Measurements from ENCODE around the gene EMX1. TPM values are rescaled to one million over a fixed set of nuclear protein-coding genes. Genes with fewer than 3 reads are reported as not detected.

EMX1 gene
- total RNA-seq, 4 donors from 2014 or later = 0.38 to 4.0 TPM; not detected in 2

DNA sequence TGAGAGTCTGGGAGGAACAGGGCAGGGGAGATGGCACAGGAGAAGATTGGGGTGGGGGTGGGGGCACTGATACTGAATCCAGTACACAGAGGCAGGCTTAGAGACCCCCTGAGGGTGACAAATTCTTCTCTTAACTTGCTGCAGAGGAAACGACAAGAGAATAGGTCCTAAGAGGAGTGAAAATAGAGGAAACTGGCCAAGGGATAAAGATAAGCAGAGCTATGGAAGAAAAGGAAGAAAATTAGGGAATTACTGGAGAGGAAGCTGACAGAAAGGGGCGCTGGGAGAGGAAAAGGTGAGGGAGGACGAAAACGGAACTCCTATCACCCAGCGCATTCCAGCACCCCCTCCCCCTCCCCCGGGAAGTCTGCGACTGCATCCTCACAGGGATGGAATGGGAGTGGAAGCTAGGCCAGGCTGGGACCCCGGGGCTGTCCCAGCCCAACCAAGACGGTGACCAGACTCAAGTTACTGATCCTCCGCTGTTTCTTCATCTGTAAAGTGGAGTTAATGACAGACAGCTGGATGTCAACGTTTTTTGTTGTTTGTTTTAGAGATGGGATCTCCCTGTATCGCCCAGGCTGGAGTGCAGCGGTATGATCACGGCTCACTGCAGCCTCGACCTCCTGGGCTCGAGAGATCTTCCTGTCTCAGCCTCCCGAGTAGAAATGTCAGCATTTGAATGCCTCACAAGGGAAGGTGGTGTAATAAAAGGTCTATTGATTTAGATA is 2.6 kb upstream of the EMX1 start:
- ATAC-seq (ENCODE audit: low FRiP score) = no peak
- DNase-seq (ENCODE audit: low spot score) = no peak
- TF ChIP-seq, protein P1, sequence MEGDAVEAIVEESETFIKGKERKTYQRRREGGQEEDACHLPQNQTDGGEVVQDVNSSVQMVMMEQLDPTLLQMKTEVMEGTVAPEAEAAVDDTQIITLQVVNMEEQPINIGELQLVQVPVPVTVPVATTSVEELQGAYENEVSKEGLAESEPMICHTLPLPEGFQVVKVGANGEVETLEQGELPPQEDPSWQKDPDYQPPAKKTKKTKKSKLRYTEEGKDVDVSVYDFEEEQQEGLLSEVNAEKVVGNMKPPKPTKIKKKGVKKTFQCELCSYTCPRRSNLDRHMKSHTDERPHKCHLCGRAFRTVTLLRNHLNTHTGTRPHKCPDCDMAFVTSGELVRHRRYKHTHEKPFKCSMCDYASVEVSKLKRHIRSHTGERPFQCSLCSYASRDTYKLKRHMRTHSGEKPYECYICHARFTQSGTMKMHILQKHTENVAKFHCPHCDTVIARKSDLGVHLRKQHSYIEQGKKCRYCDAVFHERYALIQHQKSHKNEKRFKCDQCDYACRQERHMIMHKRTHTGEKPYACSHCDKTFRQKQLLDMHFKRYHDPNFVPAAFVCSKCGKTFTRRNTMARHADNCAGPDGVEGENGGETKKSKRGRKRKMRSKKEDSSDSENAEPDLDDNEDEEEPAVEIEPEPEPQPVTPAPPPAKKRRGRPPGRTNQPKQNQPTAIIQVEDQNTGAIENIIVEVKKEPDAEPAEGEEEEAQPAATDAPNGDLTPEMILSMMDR (IDR thresholded peaks at IDR 0.05) = no peak

DNA sequence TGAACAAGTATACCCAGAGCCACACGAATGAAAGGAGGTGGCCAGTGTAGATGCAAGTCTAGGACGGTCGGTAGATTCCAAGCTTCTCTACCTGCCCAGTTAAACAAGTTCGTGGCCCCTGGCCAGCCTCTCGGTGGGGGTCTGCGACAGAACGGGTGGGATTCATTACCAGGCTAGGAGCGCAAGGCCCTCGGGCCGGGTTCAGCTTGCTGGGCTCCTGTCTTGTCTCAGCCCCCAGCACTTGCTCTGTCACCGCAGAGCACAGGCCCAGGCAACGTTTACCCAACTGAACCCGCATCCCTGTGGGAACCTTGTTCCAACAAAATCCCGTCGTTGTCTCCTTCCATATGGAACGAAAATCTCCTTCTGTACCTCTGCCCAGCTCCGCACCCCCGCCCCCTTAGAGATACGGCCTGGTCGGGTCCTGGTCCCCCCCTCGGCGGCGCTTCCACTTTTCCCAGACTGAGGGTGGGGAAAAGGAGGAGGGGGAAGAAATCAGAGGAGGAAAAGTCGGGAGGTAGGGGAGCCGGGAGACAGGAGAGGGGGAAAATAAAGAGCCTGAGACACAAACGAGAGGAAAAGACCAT is 1.9 kb upstream of the EMX1 start:
- DNase-seq (ENCODE audit: low spot score) = no peak
- ATAC-seq (ENCODE audit: low FRiP score) = no peak
- TF ChIP-seq, protein P1 (IDR thresholded peaks at IDR 0.05) = no peak

DNA sequence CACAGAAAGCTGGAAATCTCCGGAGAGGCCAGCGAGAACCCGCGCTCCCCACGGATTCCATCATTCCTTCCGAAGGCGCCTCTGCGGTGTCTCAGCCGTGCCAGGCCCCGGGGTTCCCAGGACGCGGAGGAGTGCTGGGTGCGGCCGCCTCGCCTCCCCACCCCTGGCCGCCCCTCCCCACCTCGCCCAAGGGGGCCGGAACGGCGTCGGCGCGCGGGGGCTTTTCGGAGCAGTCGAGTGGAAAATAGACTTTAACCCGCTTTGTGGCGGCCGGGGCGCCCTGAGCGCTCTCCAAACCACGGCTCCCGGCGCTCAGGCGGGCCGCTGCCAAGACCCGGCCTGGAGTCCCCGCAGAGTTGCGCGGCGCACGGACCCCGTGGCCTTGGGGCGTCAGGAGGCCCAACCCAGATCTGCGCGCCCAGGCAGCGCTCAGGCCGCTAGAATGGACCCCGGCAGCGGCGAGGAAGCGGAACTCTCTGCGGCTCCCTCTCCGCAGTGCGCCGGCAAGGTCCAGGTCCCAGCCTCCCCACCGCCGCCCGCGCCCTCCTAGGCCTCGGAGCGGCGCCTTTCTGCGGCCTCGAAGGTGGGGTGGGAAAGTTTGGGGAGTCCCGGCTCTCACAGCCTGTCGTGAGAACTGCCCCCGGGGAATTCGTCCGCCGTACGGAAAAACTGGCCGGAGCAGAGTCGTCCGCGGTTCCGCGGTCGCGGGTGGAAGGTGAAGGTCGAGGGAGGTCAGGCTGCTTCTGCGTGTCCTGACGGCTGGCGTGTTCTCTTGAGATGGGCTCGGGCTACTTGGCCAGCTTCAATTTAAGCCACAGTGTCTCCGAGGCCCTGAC is 1.2 kb upstream of the EMX1 start:
- TF ChIP-seq, protein P1 (IDR thresholded peaks at IDR 0.05) = no peak
- DNase-seq (ENCODE audit: low spot score) (no peak), ATAC-seq (ENCODE audit: low FRiP score) (peak; percentile 44)

DNA sequence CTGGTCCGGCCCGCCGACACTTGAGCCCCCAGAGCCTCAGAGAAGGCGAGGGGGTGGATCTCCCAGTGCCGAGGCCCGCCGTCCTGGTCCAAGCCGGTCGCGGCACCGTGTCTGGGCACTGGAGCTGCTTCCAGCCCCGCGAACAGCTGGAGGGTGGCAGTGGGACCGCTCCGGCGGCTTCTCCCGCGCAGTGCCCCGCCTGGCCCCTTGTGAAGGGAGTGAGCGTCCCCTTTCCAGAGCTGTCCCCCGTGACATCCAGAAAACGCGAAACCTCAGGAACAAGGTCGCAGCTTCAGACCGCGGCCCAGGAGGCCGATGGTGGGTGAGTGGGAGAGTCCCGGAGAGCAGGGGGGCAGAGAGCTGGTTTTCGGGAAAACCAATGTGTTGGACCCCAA is 579 bp upstream of the EMX1 start:
- TF ChIP-seq, protein P1 (IDR thresholded peaks at IDR 0.05) = no peak
- ATAC-seq (ENCODE audit: low FRiP score) (no peak), DNase-seq (ENCODE audit: low spot score) (no peak)

DNA sequence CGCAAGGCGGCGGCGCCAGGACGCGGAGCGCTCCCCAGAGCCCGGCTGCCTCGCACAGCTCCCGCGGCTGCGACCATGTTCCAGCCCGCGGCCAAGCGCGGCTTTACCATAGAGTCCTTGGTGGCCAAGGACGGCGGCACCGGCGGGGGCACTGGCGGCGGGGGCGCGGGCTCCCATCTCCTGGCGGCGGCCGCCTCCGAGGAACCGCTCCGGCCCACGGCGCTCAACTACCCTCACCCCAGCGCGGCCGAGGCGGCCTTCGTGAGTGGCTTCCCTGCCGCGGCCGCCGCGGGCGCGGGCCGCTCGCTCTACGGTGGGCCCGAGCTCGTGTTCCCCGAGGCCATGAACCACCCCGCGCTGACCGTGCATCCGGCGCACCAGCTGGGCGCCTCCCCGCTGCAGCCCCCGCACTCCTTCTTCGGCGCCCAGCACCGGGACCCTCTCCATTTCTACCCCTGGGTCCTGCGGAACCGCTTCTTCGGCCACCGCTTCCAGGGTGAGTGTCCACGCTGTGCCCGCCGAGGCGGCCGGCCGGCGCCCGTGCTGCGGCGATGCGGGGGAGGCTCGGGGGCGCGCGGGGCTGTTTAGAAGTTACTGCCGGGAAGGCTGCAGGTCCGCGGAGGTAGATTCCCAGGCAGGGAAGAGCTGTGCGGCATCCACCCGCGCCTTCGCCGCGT is 696 bp downstream of the EMX1 start:
- TF ChIP-seq, protein P1 (IDR thresholded peaks at IDR 0.05) = no peak
- ATAC-seq (ENCODE audit: low FRiP score) = no peak
- no peak for DNase-seq (ENCODE audit: low spot score)

DNA sequence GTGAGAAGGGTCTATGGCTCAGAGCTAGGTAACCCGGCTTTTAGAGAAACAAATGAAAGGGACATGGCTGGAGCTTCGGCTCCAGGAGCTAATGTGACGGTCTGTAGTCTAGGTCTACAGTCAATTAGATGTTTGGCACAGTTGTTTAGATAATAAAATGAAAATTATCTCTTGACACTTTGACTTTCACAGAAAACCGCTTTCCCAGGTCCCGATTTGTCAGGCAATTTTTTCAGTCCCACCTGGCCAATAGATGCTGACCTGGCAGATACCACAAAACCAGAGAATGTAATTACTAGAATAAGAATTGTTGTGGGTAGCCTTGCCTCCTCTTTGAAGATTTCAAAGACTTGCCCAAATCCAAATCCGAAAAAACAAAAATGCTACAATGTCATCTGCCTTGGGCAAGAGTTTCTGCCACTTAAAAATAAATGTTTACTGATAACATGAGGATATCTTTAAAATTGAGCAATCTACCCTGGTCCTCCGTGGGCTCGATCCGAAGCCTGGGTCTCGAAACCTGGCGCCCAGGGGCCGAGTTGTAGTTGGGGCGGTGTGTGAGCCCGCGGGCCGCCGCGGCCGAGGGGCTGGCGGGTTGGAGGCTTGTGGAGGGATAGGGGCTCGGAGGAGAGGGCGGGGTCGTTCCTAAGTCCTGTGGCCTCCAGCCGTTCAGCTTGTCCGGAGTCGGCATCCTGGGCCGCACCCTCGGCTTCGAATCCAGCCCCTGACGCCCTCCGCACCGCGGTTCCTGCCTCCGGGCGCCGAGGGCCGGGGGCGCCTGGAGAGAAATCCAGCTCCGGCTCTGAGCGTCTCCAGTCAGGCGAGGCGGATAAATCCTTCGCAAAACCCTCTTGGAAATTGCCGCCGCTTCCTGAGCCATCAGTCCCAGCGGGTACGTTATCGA is 2.3 kb downstream of the EMX1 start:
- ATAC-seq (ENCODE audit: low FRiP score) (no peak), DNase-seq (ENCODE audit: low spot score) (no peak)
- TF ChIP-seq, protein P1 (IDR thresholded peaks at IDR 0.05) = no peak
